Lung (tissue), 12 donors: ENCODE data around the gene ADORA1. TPM values are rescaled to one million over a fixed set of nuclear protein-coding genes. Genes with fewer than 3 reads are reported as not detected.

Experiments used
- ATAC-seq: fragments of 200-7000 bp; cut with Tn5 transposase; one replicate; pipeline ENCODE4 v1.9.1; 2020; ENCODE audit warnings: moderate number of reproducible peaks; ENCODE audit not compliant: insufficient read depth, low FRiP score
- DNase-seq, 3 donors: peaks; one replicate each; pipeline ENCODE4 v3.0.0-alpha.2; 2013 to 2017
- H3K27ac ChIP-seq, 2 donors: one replicate each; pipeline ENCODE4 v1.5.1; 2013; ENCODE audit warnings: mild to moderate bottlenecking in 2 of 2, moderate library complexity in 2 of 2, control low read depth in 1 of 2, inconsistent platforms in 1 of 2, low read depth in 1 of 2, low read length in 1 of 2
- H3K27me3 ChIP-seq, 3 donors: one replicate each; pipeline ENCODE4 v1.5.1; 2013; ENCODE audit warnings: low read length in 2 of 3; ENCODE audit not compliant: control insufficient read depth in 3 of 3, insufficient read depth in 3 of 3
- H3K36me3 ChIP-seq, 4 donors: one replicate each; pipeline ENCODE4 v1.5.1; 2013; ENCODE audit warnings: low read length in 4 of 4, mild to moderate bottlenecking in 1 of 4, moderate library complexity in 1 of 4; ENCODE audit not compliant: control insufficient read depth in 4 of 4, insufficient read depth in 4 of 4
- H3K4me1 ChIP-seq, 5 donors: one replicate each; pipeline ENCODE4 v1.5.1; 2013; ENCODE audit warnings: low read length in 5 of 5, mild to moderate bottlenecking in 2 of 5, moderate library complexity in 1 of 5; ENCODE audit not compliant: control insufficient read depth in 5 of 5, insufficient read depth in 5 of 5
- H3K4me3 ChIP-seq: one replicate; pipeline ENCODE4 v1.5.1; 2013; ENCODE audit warnings: mild to moderate bottlenecking, control low read depth, moderate library complexity
- H3K9ac ChIP-seq, 2 donors: one replicate each; pipeline ENCODE4 v1.5.1; 2013; ENCODE audit warnings: low read length in 2 of 2, control low read depth in 1 of 2; ENCODE audit not compliant: insufficient read depth in 1 of 2
- H3K9me3 ChIP-seq, 4 donors: one replicate each; pipeline ENCODE4 v1.5.1; 2013; ENCODE audit warnings: low read length in 3 of 4, mild to moderate bottlenecking in 1 of 4, moderate library complexity in 1 of 4; ENCODE audit not compliant: control insufficient read depth in 4 of 4, insufficient read depth in 3 of 4
- WGBS, 2 donors: extraction: QIAGEN DNeasy Blood & Tissue Kit; methylation state at CpG; one replicate each; pipeline ENCODE4 v1.1.7; 2013; 5-methylcytosine and 5-hydroxymethylcytosine counted together
- polyA plus RNA-seq, 2 donors: library from polyadenylated mRNA; stranded (reverse); fragments of 200-250 nt; gene quantifications; one replicate each; pipeline ENCODE4 v1.2.1, GENCODE V29; 2013
- total RNA-seq, 2 donors: library from RNA; depleted of rRNA in 1 of 2; stranded (reverse); fragments of >200 nt in 1 of 2; gene quantifications; one replicate each; pipeline ENCODE4 v1.2.1, GENCODE V29; 2014 to 2021
- TF ChIP-seq, protein P1 (sequence below): IDR thresholded peaks from 2 replicates; pipeline ENCODE4 v1.5.1; 2012; ENCODE audit warnings: mild to moderate bottlenecking; ENCODE audit errors: control extremely low read depth, extremely low read depth
- donor health status: control.
- donor health status: control.
- donor health status: Bipolar disorder and iron deficiency.
- donor health status: healthy.
- donor health status: DM: yes; HTN: yes; CAD: no.

ADORA1 gene
- total and polyA plus RNA-seq, 4 donors, result 0.57 to 2.3 (median 0.79) TPM

DNA sequence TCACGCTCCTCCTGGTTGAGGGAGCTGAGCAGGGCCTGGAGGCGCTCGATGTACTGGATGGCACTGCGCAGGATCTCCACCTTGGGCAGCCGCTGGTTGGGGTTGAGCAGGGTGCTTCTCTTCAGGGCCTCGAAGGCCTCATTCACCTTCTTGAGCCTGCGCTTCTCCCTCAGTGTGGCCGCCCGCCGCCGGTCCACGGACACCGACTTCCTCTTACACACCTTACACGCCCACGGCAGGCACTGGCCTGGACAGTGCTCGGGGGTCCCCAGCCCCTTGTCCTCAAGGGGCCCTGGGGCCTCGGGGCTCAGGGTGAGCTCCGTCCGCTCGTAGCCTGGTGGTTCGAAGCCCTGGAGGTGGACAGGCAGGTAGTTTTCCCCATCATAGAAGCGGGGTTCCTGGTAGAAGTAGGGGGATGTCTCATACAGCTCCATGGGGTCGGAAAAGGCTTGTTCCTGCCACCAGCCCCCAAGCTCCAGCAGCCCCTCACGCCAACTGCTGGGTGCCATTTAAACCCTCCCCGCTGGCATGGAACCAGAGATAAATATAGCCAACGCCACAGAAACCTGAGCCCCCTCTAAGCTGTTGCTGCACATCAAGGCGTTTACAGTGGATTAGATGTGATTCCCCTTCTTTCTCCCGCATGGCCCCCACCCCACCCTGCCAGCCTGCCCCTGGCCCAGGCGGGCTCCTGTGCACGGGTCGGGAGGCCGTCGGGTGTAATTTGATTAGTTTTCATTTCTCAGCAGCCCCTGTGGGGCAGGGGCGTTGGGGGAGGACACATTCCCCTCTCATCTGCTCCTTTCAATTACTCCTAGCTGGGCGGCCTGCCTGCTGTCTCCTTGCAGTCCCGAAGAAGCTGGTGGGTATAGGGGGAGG lies 41.8 kb upstream of the ADORA1 start, which contains the start of gene MYOG:
MYOG (minus strand) TSS at position 485 of the 879 bp plus-strand sequence; CDS start at position 434, 51 bp downstream.
- no peaks in the 10 kb centered on the region for H3K9me3 ChIP-seq
- ATAC-seq (no peak), DNase-seq (no peak)
- TF ChIP-seq, protein P1, sequence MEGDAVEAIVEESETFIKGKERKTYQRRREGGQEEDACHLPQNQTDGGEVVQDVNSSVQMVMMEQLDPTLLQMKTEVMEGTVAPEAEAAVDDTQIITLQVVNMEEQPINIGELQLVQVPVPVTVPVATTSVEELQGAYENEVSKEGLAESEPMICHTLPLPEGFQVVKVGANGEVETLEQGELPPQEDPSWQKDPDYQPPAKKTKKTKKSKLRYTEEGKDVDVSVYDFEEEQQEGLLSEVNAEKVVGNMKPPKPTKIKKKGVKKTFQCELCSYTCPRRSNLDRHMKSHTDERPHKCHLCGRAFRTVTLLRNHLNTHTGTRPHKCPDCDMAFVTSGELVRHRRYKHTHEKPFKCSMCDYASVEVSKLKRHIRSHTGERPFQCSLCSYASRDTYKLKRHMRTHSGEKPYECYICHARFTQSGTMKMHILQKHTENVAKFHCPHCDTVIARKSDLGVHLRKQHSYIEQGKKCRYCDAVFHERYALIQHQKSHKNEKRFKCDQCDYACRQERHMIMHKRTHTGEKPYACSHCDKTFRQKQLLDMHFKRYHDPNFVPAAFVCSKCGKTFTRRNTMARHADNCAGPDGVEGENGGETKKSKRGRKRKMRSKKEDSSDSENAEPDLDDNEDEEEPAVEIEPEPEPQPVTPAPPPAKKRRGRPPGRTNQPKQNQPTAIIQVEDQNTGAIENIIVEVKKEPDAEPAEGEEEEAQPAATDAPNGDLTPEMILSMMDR, result no peak
- H3K36me3 ChIP-seq, result no peaks in the 10 kb centered on the region
- H3K9ac ChIP-seq, result no peak within 1 kb of the TSS
- peaks cover 0 to 3% (median 0%) of the 10 kb centered on the region in 3 donors for H3K27me3 ChIP-seq
- H3K27ac ChIP-seq, result no peak within 1 kb of the TSS
- 93% methylated on average over 36 of the region's 36 CpGs for WGBS, 2 donors
- H3K4me1 ChIP-seq, result no peaks in the 10 kb centered on the region
- H3K4me3 ChIP-seq, result no peak within 1 kb of the TSS

GRCh38 chr1:203086992-203087763 lies 40.3 kb upstream of the ADORA1 start:
- Histone ChIP-seq H3K27ac (no peak overlapping the region), H3K27me3 (peaks cover 0 to 3% (median 0%) of the 10 kb centered on the region in 3 donors), H3K9ac (no peak overlapping the region), H3K36me3 (no peaks in the 10 kb centered on the region), H3K4me1 (no peaks in the 10 kb centered on the region), H3K9me3 (no peaks in the 10 kb centered on the region), H3K4me3 (no peak overlapping the region)
- WGBS, 2 donors, result 76 to 82% methylated on average over 11 of the region's 11 CpGs
- ATAC-seq (no peak), DNase-seq (no peak)
- TF ChIP-seq, protein P1, result no peak

DNA sequence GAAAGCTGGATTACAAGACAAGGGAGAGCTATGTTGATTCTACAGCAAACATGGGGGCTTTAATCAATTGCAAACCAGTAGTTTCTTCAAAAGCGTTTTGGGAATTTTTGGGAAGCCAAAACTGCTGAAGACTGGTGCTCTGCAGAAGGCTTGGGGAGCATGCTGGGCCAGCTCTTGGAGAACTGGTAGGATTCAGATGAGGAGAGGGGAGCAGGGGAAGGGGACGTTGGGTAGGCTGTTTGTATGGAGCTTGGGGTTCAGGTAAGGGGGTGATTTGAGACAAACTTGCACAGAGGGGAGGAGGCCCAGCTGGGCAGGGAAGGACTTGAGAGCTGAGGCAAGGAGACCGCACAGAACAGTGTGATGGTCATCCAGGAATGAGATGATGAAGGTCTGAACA lies 39.1 kb upstream of the ADORA1 start:
- WGBS, 2 donors, result 88 to 91% methylated on average over 3 of the region's 3 CpGs

More for the DNA sequence above, 39.1 kb upstream of the ADORA1 start:
- ATAC-seq (no peak), DNase-seq (no peak)
- Histone ChIP-seq H3K36me3 (no peaks in the 10 kb centered on the region), H3K9me3 (no peaks in the 10 kb centered on the region), H3K4me1 (no peaks in the 10 kb centered on the region), H3K27me3 (peaks cover 0 to 3% (median 0%) of the 10 kb centered on the region in 3 donors), H3K9ac (no peak overlapping the region), H3K27ac (no peak overlapping the region), H3K4me3 (no peak overlapping the region)
- TF ChIP-seq, protein P1, result no peak
